Stimulated activated CD8-positive, alpha-beta memory T cell treated with anti-CD3 and anti-CD28 coated beads, Interleukin-4, amount 100 ng/mL, for 1 hour (primary cell): ENCODE results near the gene NFKB2.

Source experiments
- DNase-seq, 2 donors: peaks; one replicate each; pipeline ENCODE4 v3.0.0-alpha.2; 2020; ENCODE audit warnings: low read depth in 2 of 2, low spot score in 1 of 2

NFKB2 gene

DNA sequence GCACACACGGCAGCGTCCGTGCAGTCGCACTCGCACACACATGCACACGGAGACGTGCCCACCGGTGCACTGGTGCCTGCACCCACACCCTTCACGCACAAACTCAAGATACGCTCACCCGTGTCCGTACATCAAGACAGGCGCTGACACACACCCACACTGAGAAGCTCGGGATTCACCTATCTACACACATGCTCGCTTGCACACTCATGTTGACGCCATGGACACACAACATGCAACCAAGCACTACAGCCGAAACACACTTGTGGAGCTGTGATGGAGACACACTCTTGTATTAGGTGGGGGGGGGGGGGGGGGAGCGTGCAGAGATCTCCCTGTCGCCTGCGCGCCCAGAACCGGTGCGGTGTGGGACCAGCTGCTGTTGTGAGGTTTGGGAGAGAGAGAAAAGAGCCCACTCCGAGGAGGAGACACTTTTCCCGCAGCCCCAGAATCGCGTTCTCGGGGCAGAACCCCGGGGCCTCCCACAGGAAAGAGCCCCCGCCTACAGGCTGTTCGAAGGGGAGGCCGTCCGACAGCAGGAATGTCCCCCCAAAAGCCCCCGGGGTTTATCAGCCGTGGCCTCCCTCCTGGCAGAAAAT lies 605 bp upstream of the NFKB2 start:
- DNase-seq = no peak

DNA sequence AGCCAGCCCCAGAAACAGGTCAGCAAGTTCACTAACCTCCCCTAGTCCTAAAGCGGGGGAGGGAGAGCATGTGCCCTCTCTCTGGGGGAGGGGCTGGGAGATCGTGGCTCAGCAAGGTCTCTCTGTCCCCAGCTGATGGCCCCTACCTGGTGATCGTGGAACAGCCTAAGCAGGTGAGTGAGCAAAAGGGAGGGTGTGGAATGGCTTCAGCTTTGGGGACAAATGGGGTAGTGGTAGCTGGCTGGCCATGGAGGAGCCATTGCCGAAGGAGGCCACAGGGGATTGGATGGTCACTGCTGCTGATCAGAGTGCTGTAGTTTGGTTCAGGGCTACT lies 779 bp downstream of the NFKB2 start:
- DNase-seq = no peak

DNA sequence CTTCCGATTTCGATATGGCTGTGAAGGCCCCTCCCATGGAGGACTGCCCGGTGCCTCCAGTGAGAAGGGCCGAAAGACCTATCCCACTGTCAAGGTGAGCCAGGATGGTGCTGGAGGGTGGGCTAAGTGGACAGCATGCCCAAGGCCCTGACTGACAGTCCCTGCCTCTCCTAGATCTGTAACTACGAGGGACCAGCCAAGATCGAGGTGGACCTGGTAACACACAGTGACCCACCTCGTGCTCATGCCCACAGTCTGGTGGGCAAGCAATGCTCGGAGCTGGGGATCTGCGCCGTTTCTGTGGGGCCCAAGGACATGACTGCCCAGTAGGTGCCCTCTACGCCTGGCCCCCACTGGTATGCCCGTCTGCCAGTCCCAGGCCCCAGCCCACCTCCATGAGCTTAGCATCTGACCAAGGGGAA lies 1.2 kb downstream of the NFKB2 start:
- DNase-seq = no peak

DNA sequence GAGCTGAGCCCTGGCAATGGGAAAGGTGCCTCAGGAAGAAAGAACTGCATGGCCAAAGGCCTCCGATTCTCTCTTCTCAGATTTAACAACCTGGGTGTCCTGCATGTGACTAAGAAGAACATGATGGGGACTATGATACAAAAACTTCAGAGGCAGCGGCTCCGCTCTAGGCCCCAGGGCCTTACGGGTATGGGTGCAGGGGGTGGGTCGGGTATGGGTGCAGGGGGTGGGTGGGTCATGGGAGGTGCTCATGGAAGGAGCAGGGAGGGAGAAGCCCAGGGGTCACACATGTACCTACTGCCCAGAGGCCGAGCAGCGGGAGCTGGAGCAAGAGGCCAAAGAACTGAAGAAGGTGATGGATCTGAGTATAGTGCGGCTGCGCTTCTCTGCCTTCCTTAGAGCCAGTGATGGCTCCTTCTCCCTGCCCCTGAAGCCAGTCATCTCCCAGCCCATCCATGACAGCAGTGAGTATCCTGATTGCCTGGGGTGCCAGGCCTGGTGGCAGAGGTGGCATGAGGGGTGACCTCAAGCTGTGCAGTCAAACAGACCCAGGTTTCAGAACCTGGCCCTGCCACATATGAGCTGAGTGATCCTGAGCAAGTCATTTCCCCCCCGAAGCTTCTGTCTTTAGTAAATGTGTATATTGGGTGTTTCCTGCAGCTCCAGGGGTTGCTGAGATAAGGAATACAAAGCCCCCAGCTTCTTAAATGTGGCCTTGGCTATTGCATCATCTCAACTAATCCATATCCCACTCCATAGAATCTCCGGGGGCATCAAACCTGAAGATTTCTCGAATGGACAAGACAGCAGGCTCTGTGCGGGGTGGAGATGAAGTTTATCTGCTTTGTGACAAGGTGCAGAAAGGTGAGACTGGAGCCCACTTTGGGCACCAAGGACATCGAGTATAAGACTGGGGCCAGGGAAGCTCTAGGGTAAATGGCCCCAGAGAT lies 2.0 kb downstream of the NFKB2 start:
- no peak for DNase-seq

DNA sequence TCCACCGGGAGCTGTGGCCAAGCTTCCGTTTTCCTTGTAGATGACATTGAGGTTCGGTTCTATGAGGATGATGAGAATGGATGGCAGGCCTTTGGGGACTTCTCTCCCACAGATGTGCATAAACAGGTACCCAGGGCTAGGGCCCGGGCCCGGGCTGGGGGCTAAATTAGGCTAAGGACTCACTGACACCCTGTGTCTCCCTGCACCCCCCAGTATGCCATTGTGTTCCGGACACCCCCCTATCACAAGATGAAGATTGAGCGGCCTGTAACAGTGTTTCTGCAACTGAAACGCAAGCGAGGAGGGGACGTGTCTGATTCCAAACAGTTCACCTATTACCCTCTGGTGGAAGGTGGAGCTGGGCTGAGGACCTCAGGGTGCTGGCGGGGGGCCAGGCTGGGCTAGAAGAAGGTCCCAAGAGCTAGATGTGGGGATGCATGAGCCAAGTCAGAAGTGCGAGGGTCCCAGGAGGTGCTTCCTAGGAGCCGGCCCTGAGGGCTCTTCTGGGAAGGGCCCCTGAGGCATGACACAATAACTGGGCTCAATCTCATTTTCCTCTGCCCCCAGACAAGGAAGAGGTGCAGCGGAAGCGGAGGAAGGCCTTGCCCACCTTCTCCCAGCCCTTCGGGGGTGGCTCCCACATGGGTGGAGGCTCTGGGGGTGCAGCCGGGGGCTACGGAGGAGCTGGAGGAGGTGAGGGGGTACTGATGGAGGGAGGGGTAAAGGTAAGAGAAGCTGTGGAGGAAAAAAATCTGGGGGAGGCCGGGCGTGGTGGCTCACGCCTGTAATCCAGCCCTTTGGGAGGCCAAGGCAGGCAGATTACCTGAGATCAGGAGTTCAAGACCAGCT lies 2.9 kb downstream of the NFKB2 start:
- no peak for DNase-seq

DNA sequence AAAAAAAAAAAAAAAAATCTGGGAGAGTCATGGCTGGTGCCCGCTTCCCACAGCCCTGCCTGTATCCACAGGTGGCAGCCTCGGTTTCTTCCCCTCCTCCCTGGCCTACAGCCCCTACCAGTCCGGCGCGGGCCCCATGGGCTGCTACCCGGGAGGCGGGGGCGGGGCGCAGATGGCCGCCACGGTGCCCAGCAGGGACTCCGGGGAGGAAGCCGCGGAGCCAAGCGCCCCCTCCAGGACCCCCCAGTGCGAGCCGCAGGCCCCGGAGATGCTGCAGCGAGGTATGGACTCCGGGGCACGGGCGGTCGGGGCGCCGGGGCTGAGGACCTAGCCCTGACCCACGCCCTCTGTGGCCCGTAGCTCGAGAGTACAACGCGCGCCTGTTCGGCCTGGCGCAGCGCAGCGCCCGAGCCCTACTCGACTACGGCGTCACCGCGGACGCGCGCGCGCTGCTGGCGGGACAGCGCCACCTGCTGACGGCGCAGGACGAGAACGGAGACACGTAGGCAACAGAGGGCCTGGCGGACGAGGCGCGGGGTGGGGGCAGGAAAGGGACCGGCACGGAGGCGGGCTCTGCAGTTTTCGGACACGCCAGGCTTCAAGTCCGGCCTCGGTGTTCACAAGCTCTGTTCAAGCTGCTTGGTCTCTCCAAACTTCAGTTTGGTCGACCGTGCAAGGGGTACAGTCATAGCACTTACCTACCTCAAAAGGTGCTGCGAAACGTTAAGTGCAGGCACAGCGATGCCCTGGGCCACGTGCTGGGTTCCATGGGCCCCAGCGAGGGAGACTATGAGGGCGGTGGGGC lies 3.9 kb downstream of the NFKB2 start:
- peak; percentile 71 to 78 for DNase-seq

DNA sequence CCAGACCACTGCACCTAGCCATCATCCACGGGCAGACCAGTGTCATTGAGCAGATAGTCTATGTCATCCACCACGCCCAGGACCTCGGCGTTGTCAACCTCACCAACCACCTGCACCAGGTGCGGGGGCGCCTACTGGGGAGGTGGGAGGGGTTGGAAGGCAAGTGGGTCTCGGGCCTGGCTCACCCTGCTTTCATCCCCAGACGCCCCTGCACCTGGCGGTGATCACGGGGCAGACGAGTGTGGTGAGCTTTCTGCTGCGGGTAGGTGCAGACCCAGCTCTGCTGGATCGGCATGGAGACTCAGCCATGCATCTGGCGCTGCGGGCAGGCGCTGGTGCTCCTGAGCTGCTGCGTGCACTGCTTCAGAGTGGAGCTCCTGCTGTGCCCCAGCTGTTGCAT lies 4.6 kb downstream of the NFKB2 start:
- no peak for DNase-seq

DNA sequence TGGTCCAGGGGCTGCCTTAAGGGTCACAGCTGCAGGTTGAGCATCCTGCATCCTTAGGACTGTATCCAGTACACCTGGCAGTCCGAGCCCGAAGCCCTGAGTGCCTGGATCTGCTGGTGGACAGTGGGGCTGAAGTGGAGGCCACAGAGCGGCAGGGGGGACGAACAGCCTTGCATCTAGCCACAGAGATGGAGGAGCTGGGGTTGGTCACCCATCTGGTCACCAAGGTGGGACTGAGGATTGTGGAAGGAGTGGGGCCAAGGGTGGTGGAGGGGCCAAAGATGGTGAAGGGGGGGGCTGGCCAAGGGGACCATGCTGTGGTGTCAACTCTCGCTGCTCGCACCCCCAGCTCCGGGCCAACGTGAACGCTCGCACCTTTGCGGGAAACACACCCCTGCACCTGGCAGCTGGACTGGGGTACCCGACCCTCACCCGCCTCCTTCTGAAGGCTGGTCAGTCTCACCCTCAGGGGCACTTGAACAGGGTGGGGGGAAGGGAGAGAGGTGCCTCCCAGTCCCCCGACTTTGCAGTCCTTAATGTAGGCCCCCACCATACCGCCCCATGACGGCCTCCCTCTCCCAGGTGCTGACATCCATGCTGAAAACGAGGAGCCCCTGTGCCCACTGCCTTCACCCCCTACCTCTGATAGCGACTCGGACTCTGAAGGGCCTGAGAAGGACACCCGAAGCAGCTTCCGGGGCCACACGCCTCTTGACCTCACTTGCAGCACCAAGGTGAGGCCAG lies 5.3 kb downstream of the NFKB2 start:
- no peak for DNase-seq

DNA sequence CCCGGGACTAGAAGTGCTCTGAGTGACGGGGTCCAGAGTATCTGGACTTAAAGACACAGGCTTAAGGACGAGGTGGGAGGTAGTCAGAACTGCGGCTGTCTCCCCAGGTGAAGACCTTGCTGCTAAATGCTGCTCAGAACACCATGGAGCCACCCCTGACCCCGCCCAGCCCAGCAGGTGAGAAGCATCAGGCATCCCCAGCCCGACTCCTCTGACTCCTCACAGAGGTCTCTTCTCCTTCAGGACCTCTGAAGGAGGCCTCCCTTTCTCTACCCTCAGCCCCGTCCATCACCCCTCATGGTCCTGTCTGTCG lies 5.8 kb downstream of the NFKB2 start:
- no peak for DNase-seq

DNA sequence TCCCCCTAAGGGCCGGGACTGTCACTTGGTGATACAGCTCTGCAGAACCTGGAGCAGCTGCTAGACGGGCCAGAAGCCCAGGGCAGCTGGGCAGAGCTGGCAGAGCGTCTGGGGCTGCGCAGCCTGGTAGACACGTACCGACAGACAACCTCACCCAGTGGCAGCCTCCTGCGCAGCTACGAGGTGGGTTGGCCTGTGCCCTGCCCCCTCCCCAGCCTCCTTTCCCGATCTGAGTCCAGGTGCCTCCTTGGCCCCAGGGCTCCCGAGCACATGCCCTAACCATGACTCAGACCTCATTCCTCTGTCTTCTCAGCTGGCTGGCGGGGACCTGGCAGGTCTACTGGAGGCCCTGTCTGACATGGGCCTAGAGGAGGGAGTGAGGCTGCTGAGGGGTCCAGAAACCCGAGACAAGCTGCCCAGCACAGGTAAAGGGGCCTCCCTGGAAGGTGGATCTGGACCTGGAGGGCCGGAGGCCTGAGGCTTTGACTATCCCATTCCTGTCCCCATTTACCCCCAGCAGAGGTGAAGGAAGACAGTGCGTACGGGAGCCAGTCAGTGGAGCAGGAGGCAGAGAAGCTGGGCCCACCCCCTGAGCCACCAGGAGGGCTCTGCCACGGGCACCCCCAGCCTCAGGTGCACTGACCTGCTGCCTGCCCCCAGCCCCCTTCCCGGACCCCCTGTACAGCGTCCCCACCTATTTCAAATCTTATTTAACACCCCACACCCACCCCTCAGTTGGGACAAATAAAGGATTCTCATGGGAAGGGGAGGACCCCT lies 6.4 kb downstream of the NFKB2 start:
- DNase-seq = no peak

DNA sequence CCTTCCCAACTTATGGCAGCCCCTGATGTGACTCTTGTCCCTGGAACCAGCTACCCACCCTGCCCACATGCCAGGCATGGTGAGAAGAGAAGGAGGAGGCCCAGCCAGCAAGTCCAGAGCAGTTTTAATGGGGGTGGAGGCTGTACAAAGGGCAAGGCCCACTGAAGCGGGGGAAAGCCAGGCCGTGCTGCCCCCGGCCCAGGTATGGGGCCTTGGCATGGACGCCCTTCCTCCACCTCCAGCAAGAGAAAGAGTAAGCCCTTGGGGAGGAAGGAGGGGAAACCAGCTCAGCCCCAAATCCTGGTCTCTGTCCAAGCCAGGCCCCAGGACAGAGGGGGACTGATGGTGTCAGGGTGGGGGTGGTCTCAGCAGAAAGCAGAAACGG lies 7.0 kb downstream of the NFKB2 start:
- no peak for DNase-seq

DNA sequence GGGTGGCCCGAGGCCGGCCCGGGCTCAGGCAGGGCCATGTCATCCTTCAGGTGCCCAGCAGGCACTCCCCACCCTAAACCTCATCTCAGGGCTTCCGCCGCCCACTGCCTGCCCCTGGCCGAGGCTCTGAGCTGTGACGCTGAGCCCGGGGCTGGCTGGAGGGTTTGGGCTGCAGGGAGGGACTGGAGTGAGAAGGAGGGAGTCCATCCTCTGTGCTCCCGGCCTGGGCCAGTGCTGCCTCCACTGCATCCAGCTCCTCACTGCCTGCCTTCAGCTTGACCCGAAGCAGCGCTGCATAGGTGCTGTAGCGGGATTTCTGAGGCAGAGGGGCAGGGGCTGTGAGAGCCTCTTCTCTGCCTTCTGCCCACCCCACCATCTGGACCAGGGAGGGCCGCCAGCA lies 7.6 kb downstream of the NFKB2 start:
- no peak for DNase-seq

DNA sequence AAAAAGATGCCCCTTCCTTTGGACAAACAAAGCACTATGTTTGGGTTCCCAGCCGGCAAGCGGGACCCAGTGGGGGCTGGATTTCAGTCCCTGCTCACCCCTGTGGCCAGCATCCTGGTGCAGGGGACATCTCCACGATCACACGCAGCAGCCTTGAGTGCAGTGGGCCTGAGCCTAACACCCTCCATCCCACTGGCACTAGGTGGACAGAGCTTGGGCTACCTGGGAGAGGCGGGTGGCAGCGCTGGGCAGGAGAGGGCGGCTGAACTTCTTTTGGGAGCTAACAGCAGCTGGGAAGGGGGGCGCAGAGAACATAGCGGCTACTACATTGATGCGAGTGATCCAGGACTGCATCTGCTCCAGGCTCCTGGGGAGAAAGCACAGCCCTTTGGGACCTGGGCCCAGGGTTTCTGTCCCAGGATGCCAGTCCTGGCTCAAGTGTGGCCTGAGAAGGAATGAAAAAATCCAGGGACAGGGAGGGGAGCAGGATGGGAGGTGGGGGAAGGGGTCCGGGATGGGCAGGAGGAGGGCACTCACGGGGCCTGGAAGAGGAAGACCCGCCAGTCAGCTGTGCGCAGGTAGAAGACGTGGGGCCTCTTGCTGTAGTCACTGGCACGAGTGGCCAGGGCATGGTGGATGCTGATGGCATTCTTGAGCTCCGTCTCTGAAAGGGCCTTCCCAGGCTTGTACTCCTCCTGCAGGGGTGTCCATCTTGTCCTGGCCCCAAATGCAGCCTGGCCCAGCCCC lies 9.0 kb downstream of the NFKB2 start:
- no peak for DNase-seq

DNA sequence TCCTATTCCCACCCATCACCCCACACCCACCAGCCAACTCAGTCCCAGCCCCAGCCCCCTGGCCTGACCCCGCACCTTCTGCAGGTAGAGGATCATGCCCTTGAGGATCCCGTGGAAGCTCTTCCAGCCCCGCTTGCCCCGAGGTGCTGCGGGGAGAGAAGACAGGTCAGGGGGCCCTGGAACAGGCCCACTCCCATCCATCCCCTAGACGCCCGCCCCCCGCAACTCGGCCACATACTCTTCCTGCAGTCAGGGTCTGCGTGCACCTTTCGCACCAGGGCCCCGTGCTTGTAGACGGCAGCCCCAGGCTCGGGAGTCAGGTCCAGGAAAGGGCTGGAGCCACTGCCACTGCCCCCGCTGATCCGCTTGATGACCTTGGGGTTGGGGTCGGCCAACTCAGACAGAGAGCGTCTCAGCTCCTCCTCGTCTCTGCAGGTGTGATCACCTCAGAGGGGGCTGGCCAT lies 9.6 kb downstream of the NFKB2 start:
- DNase-seq = no peak

DNA sequence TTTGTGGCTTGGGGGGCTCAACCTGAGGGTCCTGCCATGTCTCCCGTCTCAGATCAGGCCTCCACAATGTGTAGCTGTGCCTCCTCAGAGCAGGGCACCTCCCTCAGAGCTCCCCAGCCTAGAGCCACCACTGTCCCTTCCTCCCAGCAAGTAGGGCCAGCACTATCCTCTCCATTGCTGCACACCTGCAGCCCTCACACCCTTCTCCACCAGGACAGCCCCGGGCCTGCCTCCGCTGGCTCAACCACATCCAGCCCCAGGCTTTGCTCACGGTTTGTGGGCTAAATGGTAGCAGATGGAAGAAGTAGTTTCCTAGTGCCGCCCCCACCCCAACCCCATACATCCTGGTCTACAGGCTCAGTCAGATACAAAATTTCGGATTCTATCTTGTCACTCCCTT lies 10.1 kb downstream of the NFKB2 start:
- no peak for DNase-seq

DNA sequence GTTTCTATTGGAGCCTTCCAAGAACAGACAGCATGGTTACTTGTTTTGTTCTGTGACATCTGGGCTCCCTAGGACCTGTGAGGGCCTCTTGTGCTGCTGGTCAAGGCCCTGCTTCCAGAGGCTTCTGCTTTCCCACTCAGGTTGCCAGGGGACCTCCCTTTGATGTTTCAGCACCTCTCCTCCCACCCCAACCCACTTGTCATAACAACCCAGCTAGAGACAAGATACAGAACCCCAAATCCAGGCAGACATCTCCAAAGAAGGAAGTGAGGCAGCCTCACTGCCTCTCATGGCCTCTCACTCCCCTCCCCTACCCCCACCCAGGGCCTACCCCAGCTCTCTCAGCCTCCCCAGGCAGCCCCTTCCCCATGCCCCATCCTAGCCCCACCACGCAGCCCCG lies 11.3 kb downstream of the NFKB2 start:
- no peak for DNase-seq

DNA sequence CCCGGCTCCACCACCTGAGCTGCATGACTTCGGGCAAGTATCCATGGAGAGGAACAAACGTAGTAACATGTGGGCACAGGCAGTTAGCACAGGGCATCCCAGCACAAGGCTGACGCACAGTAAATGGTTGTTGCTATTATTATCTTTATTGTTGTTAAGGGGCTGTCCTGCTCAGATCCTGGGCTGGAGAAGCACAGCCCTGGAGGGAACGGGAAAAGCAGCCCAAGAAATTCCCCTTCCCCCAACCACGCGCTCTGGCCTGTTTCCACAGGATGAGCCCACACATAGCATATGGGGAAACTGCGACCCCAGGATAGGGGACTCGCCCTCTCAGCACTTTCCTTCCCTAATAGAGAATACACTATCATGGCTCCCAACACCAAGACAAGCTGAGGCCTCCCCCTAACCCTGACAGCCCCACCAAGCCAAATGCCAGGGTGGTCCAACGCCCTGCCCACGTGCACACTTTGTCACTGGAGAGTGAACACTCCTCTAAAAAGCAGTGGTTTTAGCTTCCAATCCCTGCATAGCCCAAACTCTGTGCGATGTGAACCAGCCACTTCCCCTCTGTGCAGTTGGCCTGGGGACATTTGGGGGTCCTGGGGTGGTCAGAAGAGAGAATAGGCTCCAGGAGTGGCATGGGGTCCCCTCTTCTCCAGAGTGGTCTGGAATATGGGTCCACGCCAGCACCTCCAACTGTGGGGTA lies 12.1 kb downstream of the NFKB2 start:
- no peak for DNase-seq

DNA sequence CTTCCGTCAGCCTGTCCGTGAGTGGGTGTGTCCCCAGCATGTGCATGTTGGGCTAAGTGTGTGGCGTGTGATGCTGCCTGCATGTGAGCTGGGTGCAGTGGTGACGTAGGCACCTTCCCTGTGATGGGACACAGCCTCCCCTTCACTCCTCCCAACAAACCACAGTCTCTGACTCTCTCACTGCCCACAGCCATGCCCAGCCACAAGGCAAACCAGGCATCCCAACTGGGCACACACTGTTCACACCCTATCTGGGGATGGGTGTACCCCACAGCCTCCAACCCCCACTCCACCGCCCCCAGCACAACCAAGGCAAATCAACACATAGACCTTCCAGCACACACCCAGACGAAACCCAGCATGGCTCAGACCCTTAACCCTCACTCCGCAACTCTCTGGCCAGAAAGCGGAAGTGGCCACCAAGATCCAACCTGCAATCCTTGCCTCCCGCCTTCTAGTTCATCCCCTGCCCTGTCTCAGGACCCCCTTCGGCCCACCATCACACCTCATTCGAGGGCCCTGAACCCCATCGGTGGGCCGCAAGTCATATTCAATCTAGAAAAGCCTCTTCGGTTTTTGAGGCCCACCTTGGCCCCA lies 12.7 kb downstream of the NFKB2 start:
- DNase-seq = no peak
